Nephron (organoid): Measurements from ENCODE around the gene DUOXA1.

ENCODE experiments used
- H3K27ac Mint-ChIP-seq, 3 experiments: 2 replicates each; pipeline ENCODE4 v1.8.0; 2020; ENCODE audit warnings: mixed read lengths in 3 of 3, mild to moderate bottlenecking in 2 of 3, moderate library complexity in 1 of 3
- H3K27me3 Mint-ChIP-seq: 2 replicates; pipeline ENCODE4 v1.8.0; 2021; ENCODE audit warnings: low read depth, mild to moderate bottlenecking, moderate library complexity, mixed read lengths
- H3K36me3 Mint-ChIP-seq: 2 replicates; pipeline ENCODE4 v1.8.0; 2020; ENCODE audit warnings: low read depth, mixed read lengths
- H3K4me1 Mint-ChIP-seq: 2 replicates; pipeline ENCODE4 v1.8.0; 2020; ENCODE audit warnings: mixed read lengths
- H3K4me3 Mint-ChIP-seq, 3 experiments: 2 replicates each; pipeline ENCODE4 v1.8.0; 2020; ENCODE audit warnings: mild to moderate bottlenecking in 3 of 3, mixed read lengths in 3 of 3, moderate library complexity in 2 of 3
- H3K9me3 Mint-ChIP-seq: 2 replicates; pipeline ENCODE4 v1.8.0; 2020; ENCODE audit warnings: mixed read lengths
- CTCF ChIP-seq, 3 experiments: fragments of 200-600 bp; sonication (generic); IDR thresholded peaks; one replicate each; pipeline ENCODE4 v1.5.0; 2021; ENCODE audit warnings: antibody characterized with exemption in 3 of 3; ENCODE audit not compliant: unreplicated experiment in 3 of 3

Gene DUOXA1

DNA sequence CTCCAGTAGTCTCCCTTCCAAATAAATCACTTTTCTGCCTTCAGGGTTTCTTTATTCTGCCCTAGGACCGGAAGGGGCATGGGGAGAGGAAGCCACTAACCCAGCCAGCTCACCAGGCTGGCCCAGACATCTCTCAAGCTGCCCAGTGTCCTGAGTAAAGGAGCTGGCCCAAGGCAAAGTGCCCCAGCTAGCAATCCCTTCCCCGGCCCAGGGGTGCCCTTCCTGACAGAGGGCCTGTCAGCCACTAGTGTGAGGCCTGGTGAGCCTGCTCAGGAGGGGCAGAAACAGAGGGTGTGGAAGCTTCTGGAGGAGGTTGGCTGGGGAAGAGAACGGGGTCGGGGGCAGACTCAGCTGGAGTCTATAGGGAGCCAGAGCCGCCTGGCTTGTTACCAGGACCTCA lies 35.9 kb upstream of the DUOXA1 start:
- Mint-ChIP-seq H3K27me3 (no peaks in the 10 kb centered on the region), H3K36me3 (peaks cover 3% of the 10 kb centered on the region), H3K9me3 (no peaks in the 10 kb centered on the region), H3K27ac (peak overlapping the region; percentile 88 to 96 (median 95)), H3K4me1 (peaks cover 10% of the 10 kb centered on the region), H3K4me3 (peak overlapping the region; percentile 59 to 79 (median 77))
- TF ChIP-seq CTCF (IDR thresholded peaks at IDR 0.05; ENCODE audit: unreplicated experiment in 3 of 3), result no peak

DNA sequence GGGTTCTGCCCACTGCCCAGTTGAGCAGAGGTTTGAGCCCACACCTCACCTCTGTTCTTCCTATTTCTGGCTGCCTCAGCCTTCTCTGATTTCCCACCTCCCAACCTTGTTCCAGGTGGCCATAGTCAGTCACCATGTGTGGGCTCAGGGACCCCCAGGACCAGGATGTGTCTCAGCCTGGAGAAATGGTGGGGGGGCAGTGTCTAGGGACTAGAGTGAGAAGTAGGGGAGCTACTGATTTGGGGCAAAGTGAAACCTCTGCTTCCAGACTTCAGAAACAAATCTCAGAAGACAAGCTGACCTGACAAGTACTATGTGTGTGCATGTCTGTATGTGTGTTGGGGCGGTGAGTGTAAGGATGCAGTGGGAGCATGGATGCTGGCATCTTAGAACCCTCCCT lies 35.2 kb upstream of the DUOXA1 start:
- H3K4me1 Mint-ChIP-seq, result peaks cover 10% of the 10 kb centered on the region
- TF ChIP-seq CTCF (IDR thresholded peaks at IDR 0.05; ENCODE audit: unreplicated experiment in 3 of 3), result no peak
- H3K9me3 Mint-ChIP-seq, result no peaks in the 10 kb centered on the region
- H3K27me3 Mint-ChIP-seq, result no peaks in the 10 kb centered on the region
- no peaks in the 10 kb centered on the region for H3K36me3 Mint-ChIP-seq
- peak overlapping the region; percentile 59 to 79 (median 77) for H3K4me3 Mint-ChIP-seq
- H3K27ac Mint-ChIP-seq, result peak overlapping the region; percentile 88 to 96 (median 95)

DNA sequence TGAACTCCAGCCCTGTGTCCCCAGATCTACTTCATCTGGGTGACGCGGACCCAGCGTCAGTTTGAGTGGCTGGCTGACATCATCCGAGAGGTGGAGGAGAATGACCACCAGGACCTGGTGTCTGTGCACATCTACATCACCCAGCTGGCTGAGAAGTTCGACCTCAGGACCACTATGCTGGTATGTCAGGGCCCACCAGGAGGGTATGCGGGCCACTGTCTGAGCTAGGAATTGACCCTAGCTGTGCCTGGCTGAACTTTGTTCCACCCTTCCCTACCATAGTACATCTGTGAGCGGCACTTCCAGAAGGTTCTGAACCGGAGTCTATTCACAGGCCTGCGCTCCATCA lies 33.8 kb upstream of the DUOXA1 start:
- no peaks in the 10 kb centered on the region for H3K9me3 Mint-ChIP-seq
- no peaks in the 10 kb centered on the region for H3K27me3 Mint-ChIP-seq
- peak overlapping the region in 1 of 3 experiments; percentile 22 for H3K4me3 Mint-ChIP-seq
- H3K27ac Mint-ChIP-seq, result peak overlapping the region; percentile 27 to 95 (median 64)
- TF ChIP-seq CTCF (IDR thresholded peaks at IDR 0.05; ENCODE audit: unreplicated experiment in 3 of 3), result no peak
- no peaks in the 10 kb centered on the region for H3K36me3 Mint-ChIP-seq
- peaks cover 10% of the 10 kb centered on the region for H3K4me1 Mint-ChIP-seq

DNA sequence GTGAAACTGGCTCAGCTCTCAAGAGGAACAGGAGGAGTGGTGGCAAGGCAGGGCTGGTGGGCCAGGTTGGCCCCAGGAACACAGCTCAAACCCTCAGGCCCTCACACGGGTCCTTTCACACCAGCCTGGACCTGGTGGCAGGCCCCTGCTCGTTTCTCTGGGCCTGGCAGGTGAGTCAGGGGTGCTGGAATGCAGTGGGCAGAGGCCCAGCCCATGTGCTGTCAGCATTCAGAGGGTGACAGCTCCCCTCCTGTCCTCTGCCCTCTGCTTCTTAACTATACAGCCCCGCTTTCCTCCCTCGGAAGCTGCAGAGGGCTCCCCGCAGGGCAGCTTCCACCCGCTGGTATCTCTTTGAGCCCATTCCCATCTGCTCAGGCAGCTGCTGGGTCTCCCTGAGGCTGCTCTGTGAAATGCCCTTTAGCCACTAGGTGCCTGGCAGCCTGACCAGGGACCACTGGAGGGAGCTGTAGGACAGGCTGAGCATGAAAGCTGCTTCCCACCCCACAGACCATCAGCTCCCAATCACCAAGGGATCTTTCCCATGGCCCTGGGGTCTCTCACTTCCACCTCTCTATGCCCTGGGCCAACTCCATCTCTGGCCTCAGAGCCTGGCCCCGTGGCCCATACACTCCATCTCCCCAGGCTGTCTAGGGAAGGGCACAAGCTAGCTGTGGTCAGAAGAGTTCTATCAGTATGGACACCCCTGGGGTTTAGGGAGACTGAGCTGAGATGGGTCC lies 33.3 kb upstream of the DUOXA1 start:
- H3K9me3 Mint-ChIP-seq, result no peaks in the 10 kb centered on the region

GRCh38 chr15:45161666-45162065 lies 32.0 kb upstream of the DUOXA1 start:
- Mint-ChIP-seq H3K9me3 (no peaks in the 10 kb centered on the region), H3K27ac (no peak overlapping the region), H3K4me1 (peaks cover 14% of the 10 kb centered on the region), H3K27me3 (no peaks in the 10 kb centered on the region), H3K36me3 (no peaks in the 10 kb centered on the region), H3K4me3 (no peak overlapping the region)
- no peak for TF ChIP-seq CTCF (IDR thresholded peaks at IDR 0.05; ENCODE audit: unreplicated experiment in 3 of 3)

More for the DNA sequence above, 33.3 kb upstream of the DUOXA1 start:
- Mint-ChIP-seq H3K4me3 (no peak overlapping the region), H3K4me1 (peaks cover 10% of the 10 kb centered on the region), H3K27me3 (no peaks in the 10 kb centered on the region), H3K27ac (peak overlapping the region; percentile 27 to 95 (median 53)), H3K36me3 (no peaks in the 10 kb centered on the region)
- TF ChIP-seq CTCF (IDR thresholded peaks at IDR 0.05; ENCODE audit: unreplicated experiment in 3 of 3), result peak; percentile 76 to 83 (median 82)

GRCh38 chr15:45157974-45158373 lies 28.3 kb upstream of the DUOXA1 start:
- TF ChIP-seq CTCF (IDR thresholded peaks at IDR 0.05; ENCODE audit: unreplicated experiment in 3 of 3), result no peak
- Mint-ChIP-seq H3K27me3 (peaks cover 7% of the 10 kb centered on the region), H3K4me3 (no peak overlapping the region), H3K9me3 (no peaks in the 10 kb centered on the region), H3K4me1 (peaks cover 5% of the 10 kb centered on the region), H3K36me3 (no peaks in the 10 kb centered on the region), H3K27ac (peak overlapping the region in 1 of 3 experiments; percentile 26)
